Measurements from ENCODE around the gene HM13. TPM values are rescaled to one million over a fixed set of nuclear protein-coding genes. Genes with fewer than 3 reads are reported as not detected.

The HM13 gene
- total and polyA plus RNA-seq, 2 donors (not counting 3 experiments of a cell fraction or from before 2014, with no cell fraction given): 211 to 218 TPM

DNA sequence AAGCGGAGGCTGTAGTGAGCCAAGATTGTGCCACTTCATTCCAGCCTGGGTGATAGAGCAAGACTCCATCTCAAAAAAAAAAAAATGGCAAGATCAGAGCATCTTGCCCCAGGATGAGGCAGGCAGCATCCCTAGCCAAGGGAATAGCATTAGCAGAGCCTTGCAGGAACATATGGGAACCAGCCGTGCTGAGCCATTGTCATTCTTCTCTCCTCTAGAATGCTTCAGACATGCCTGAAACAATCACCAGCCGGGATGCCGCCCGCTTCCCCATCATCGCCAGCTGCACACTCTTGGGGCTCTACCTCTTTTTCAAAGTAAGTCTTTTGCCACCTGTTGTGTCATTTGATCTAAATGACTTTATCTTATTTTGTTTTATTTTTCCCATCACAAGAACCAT lies 13.0 kb downstream of the HM13 start:
- dilution Hi-C loops (cut with MboI; ENCODE audit: extremely low pct_ligation_motif_present, low sequenced_read_pairs): no loop called here
- FAIRE-seq (no peak), DNase-seq (ENCODE audit: low read depth, low spot score) (no peak)
- peaks cover 13% of the 10 kb centered on the region for H3K4me1 ChIP-seq (ENCODE audit: control insufficient read depth, extremely low read depth, insufficient read depth, low read length)
- H3K4me3 ChIP-seq (replicated peaks in 1 of 3; ENCODE audit: insufficient read depth in 1 of 3, low read depth in 1 of 3, low read length in 3 of 3): no peak overlapping the region
- peaks cover 7 to 15% of the 10 kb centered on the region in 2 experiments for H3K36me3 ChIP-seq (ENCODE audit: control insufficient read depth in 2 of 2, extremely low read depth in 1 of 2, insufficient read depth in 2 of 2, low read length in 2 of 2)
- no peaks in the 10 kb centered on the region for H3K9me3 ChIP-seq (replicated peaks; ENCODE audit: control insufficient read depth, insufficient read depth, low read length)
- no peaks in the 10 kb centered on the region for H3K27me3 ChIP-seq (ENCODE audit: control insufficient read depth in 2 of 2, insufficient read depth in 2 of 2, low read length in 2 of 2)
- H3K79me2 ChIP-seq (ENCODE audit: control insufficient read depth, insufficient read depth, low read length): peaks cover 54% of the 10 kb centered on the region
- no peaks in the 10 kb centered on the region for H3K9me1 ChIP-seq (replicated peaks; ENCODE audit: control insufficient read depth, extremely low read depth, insufficient read depth, low read length)
- H3K4me2 ChIP-seq (ENCODE audit: insufficient read depth, low read length): no peak overlapping the region
- ChIA-PET POLR2A (no interaction called here), CTCF (no interaction called here)
- no peak overlapping the region for H3K27ac ChIP-seq (ENCODE audit: insufficient read depth, low read depth, low read length)
- intact Hi-C loops (cut with micrococcal nuclease): no loop called here
- H3K9ac ChIP-seq (replicated peaks; ENCODE audit: extremely low read depth, insufficient read depth, low read length): no peak overlapping the region
- no TSS peak for BruUV-seq (replicated peaks)
- no peak overlapping the region for H2AFZ ChIP-seq (ENCODE audit: low read depth, low read length)
- TF ChIP-seq, protein P1, sequence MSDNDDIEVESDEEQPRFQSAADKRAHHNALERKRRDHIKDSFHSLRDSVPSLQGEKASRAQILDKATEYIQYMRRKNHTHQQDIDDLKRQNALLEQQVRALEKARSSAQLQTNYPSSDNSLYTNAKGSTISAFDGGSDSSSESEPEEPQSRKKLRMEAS (IDR thresholded peaks at IDR 0.05; ENCODE audit: insufficient read depth, insufficient read length): no peak
- no peaks in the 10 kb centered on the region for H4K20me1 ChIP-seq (replicated peaks; ENCODE audit: control insufficient read depth, extremely low read depth, insufficient read depth, low read length)

DNA sequence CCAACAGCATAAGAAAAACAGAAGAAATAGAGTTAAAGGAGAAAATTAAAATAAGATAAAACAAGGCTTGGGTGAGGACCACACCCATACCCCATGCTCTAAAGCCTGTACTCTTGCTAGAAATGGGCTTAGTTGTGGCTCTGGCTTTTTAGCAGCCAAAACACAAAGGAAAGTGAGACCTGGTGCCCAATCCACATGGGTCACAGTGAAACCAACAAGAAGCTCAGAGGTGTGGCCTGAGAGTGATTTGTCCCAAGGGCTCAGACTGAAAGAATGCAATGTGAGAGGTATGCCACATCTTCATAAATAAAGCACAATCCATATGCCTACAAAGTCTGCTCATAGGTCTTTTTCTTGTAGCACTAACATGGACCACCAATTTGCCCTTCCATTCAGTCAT lies 21.1 kb downstream of the HM13 start:
- CTCF ChIA-PET: no interaction called here
- no TSS peak for BruUV-seq (replicated peaks)
- H3K79me2 ChIP-seq (ENCODE audit: control insufficient read depth, insufficient read depth, low read length): peaks cover 19% of the 10 kb centered on the region

More for the DNA sequence above, 21.1 kb downstream of the HM13 start:
- Histone ChIP-seq H3K36me3 (ENCODE audit: control insufficient read depth in 2 of 2, extremely low read depth in 1 of 2, insufficient read depth in 2 of 2, low read length in 2 of 2) (peaks cover 32 to 42% of the 10 kb centered on the region in 2 experiments), H3K9me3 (replicated peaks; ENCODE audit: control insufficient read depth, insufficient read depth, low read length) (no peaks in the 10 kb centered on the region), H2AFZ (ENCODE audit: low read depth, low read length) (no peak overlapping the region), H3K4me2 (ENCODE audit: insufficient read depth, low read length) (no peak overlapping the region), H3K4me1 (ENCODE audit: control insufficient read depth, extremely low read depth, insufficient read depth, low read length) (peaks cover 1% of the 10 kb centered on the region), H4K20me1 (replicated peaks; ENCODE audit: control insufficient read depth, extremely low read depth, insufficient read depth, low read length) (no peaks in the 10 kb centered on the region), H3K27me3 (ENCODE audit: control insufficient read depth in 2 of 2, insufficient read depth in 2 of 2, low read length in 2 of 2) (no peaks in the 10 kb centered on the region), H3K9ac (replicated peaks; ENCODE audit: extremely low read depth, insufficient read depth, low read length) (no peak overlapping the region), H3K27ac (ENCODE audit: insufficient read depth, low read depth, low read length) (no peak overlapping the region), H3K9me1 (replicated peaks; ENCODE audit: control insufficient read depth, extremely low read depth, insufficient read depth, low read length) (no peaks in the 10 kb centered on the region), H3K4me3 (replicated peaks in 1 of 3; ENCODE audit: insufficient read depth in 1 of 3, low read depth in 1 of 3, low read length in 3 of 3) (no peak overlapping the region)
- POLR2A ChIA-PET: no interaction called here
- no peak for FAIRE-seq
- dilution Hi-C loops (cut with MboI; ENCODE audit: extremely low pct_ligation_motif_present, low sequenced_read_pairs): no loop called here
- intact Hi-C loops (cut with micrococcal nuclease): no loop called here
- no peak for DNase-seq (ENCODE audit: low read depth, low spot score)
- TF ChIP-seq FOS (IDR thresholded peaks at IDR 0.05; ENCODE audit: borderline replicate concordance, insufficient read depth, low read length) (no peak), POLR2A (IDR thresholded peaks at IDR 0.05; ENCODE audit: low read depth, low read length) (no peak)
- TF ChIP-seq, protein P2, sequence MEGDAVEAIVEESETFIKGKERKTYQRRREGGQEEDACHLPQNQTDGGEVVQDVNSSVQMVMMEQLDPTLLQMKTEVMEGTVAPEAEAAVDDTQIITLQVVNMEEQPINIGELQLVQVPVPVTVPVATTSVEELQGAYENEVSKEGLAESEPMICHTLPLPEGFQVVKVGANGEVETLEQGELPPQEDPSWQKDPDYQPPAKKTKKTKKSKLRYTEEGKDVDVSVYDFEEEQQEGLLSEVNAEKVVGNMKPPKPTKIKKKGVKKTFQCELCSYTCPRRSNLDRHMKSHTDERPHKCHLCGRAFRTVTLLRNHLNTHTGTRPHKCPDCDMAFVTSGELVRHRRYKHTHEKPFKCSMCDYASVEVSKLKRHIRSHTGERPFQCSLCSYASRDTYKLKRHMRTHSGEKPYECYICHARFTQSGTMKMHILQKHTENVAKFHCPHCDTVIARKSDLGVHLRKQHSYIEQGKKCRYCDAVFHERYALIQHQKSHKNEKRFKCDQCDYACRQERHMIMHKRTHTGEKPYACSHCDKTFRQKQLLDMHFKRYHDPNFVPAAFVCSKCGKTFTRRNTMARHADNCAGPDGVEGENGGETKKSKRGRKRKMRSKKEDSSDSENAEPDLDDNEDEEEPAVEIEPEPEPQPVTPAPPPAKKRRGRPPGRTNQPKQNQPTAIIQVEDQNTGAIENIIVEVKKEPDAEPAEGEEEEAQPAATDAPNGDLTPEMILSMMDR (IDR thresholded peaks at IDR 0.05; ENCODE audit: extremely low read depth in 1 of 2, insufficient read depth in 1 of 2, low read depth in 1 of 2, low read length in 2 of 2): no peak

All from endothelial cell of umbilical vein (primary cell).